HepG2 (cell line): ENCODE results near the gene DOLK. TPM values are rescaled to one million over a fixed set of nuclear protein-coding genes. Genes with fewer than 3 reads are reported as not detected.

Experiments used
- ATM ChIP-seq: fragments of 450-650 bp; IDR thresholded peaks from 2 replicates; pipeline ENCODE4 v1.7.1; 2017; ENCODE audit warnings: mild to moderate bottlenecking, borderline replicate concordance
- DMAP1 ChIP-seq: IDR thresholded peaks from 2 replicates; pipeline ENCODE4 v1.6.1; 2016
- FOXC1 ChIP-seq: sonication (generic); formaldehyde crosslinking; IDR thresholded peaks from 2 replicates; pipeline ENCODE4 v1.8.0; 2022; ENCODE audit warnings: mild to moderate bottlenecking, missing genetic modification reagents, borderline replicate concordance
- HIC2 ChIP-seq: sonication (generic); formaldehyde crosslinking; IDR thresholded peaks from 2 replicates; pipeline ENCODE4 v1.9.0; 2022; ENCODE audit warnings: low read depth, missing genetic modification reagents
- KLF9 ChIP-seq: IDR thresholded peaks from 2 replicates; pipeline ENCODE4 v1.6.1; 2016; ENCODE audit warnings: low read depth
- MED13 ChIP-seq: sonication (generic); formaldehyde crosslinking; IDR thresholded peaks from 2 replicates; pipeline ENCODE4 v1.5.0; 2020; ENCODE audit warnings: missing genetic modification reagents
- MTA1 ChIP-seq: sonication (generic); formaldehyde crosslinking; IDR thresholded peaks from 2 replicates; pipeline ENCODE4 v1.4.0; 2020; ENCODE audit warnings: missing genetic modification reagents, mild to moderate bottlenecking, borderline replicate concordance
- NBN ChIP-seq: fragments of 450-650 bp; conservative IDR thresholded peaks from 2 replicates; pipeline ENCODE4 v1.6.1; 2017
- NFE2 ChIP-seq: sonication (generic); formaldehyde crosslinking; IDR thresholded peaks from 2 replicates; pipeline ENCODE4 v1.4.0; 2020; ENCODE audit warnings: missing genetic modification reagents
- SOX5 ChIP-seq: IDR thresholded peaks from 2 replicates; pipeline ENCODE4 v1.6.1; 2016; ENCODE audit warnings: borderline replicate concordance
- STAG1 ChIP-seq: sonication (generic); formaldehyde crosslinking; IDR thresholded peaks from 2 replicates; pipeline ENCODE4 v1.4.0; 2020; ENCODE audit warnings: missing genetic modification reagents
- TARDBP ChIP-seq: sonication (generic); formaldehyde crosslinking; IDR thresholded peaks from 2 replicates; pipeline ENCODE4 v1.8.0; 2022; ENCODE audit warnings: mild to moderate bottlenecking, missing genetic modification reagents
- TBP ChIP-seq: sonication (generic); formaldehyde crosslinking; IDR thresholded peaks from 2 replicates; pipeline ENCODE4 v1.5.0; 2020; ENCODE audit warnings: missing genetic modification reagents
- TEAD2 ChIP-seq: sonication (generic); formaldehyde crosslinking; IDR thresholded peaks from 2 replicates; pipeline ENCODE4 v1.9.0; 2021; ENCODE audit warnings: missing genetic modification reagents
- XBP1 ChIP-seq: sonication (generic); formaldehyde crosslinking; IDR thresholded peaks from 2 replicates; pipeline ENCODE4 v1.5.0; 2020; ENCODE audit warnings: missing genetic modification reagents
- ZBTB38 ChIP-seq: sonication (generic); formaldehyde crosslinking; IDR thresholded peaks from 2 replicates; pipeline ENCODE4 v1.5.1; 2020; ENCODE audit warnings: mild to moderate bottlenecking, missing genetic modification reagents
- ZBTB44 ChIP-seq: sonication (generic); formaldehyde crosslinking; IDR thresholded peaks from 2 replicates; pipeline ENCODE4 v1.4.0; 2020; ENCODE audit warnings: missing genetic modification reagents
- ZFP36L2 ChIP-seq: sonication (generic); formaldehyde crosslinking; IDR thresholded peaks from 2 replicates; pipeline ENCODE4 v1.4.0; 2020; ENCODE audit warnings: missing genetic modification reagents
- ZNF276 ChIP-seq: sonication (generic); formaldehyde crosslinking; IDR thresholded peaks from 2 replicates; pipeline ENCODE4 v1.4.0; 2020; ENCODE audit warnings: mild to moderate bottlenecking, low read depth, missing genetic modification reagents
- ZNF333 ChIP-seq: sonication (generic); formaldehyde crosslinking; IDR thresholded peaks from 2 replicates; pipeline ENCODE4 v1.4.0; 2020; ENCODE audit warnings: mild to moderate bottlenecking, missing genetic modification reagents, borderline replicate concordance
- ZNF891 ChIP-seq: sonication (generic); formaldehyde crosslinking; IDR thresholded peaks from 2 replicates; pipeline ENCODE4 v1.5.0; 2020; ENCODE audit warnings: mild to moderate bottlenecking, missing genetic modification reagents
- polyA plus RNA-seq, 8 experiments: library from polyadenylated mRNA; depleted of rRNA in 3 of 8; stranded (reverse) in 7 of 8; unstranded in 1 of 8; fragments of >200 nt; fragmentation: Illumina TruSeq in 4 of 8; extraction: Trizol in 4 of 8; gene quantifications; 2 replicates each; pipeline versions ENCODE4 v1.2.1 to v1.2.3, GENCODE V29; 2011 to 2016; ENCODE audit warnings: low read depth in 4 of 8, missing spikeins in 1 of 8, mixed read lengths in 1 of 8; ENCODE audit not compliant: insufficient read depth in 1 of 8
- total RNA-seq, 5 experiments: library from RNA; depleted of rRNA; stranded (reverse); fragments of >200 nt; fragmentation: Illumina TruSeq; extraction: Trizol; gene quantifications; 2 replicates each; pipeline ENCODE4 v1.2.3, GENCODE V29; 2016; ENCODE audit warnings: low read depth in 1 of 5
- TF ChIP-seq, protein P1 (sequence below): sonication (generic); formaldehyde crosslinking; IDR thresholded peaks from 2 replicates; pipeline ENCODE4 v1.4.0; 2020; ENCODE audit warnings: missing genetic modification reagents
- TF ChIP-seq, protein P2 (sequence below): sonication (generic); formaldehyde crosslinking; conservative IDR thresholded peaks from 2 replicates; pipeline ENCODE4 v1.8.0; 2022; ENCODE audit warnings: missing genetic modification reagents

The DOLK gene
- total and polyA plus RNA-seq, 2 of the 13 experiments (the other 11 are each of a cell fraction or from before 2014, with no cell fraction given), result 15.4 to 18.7 TPM

DNA sequence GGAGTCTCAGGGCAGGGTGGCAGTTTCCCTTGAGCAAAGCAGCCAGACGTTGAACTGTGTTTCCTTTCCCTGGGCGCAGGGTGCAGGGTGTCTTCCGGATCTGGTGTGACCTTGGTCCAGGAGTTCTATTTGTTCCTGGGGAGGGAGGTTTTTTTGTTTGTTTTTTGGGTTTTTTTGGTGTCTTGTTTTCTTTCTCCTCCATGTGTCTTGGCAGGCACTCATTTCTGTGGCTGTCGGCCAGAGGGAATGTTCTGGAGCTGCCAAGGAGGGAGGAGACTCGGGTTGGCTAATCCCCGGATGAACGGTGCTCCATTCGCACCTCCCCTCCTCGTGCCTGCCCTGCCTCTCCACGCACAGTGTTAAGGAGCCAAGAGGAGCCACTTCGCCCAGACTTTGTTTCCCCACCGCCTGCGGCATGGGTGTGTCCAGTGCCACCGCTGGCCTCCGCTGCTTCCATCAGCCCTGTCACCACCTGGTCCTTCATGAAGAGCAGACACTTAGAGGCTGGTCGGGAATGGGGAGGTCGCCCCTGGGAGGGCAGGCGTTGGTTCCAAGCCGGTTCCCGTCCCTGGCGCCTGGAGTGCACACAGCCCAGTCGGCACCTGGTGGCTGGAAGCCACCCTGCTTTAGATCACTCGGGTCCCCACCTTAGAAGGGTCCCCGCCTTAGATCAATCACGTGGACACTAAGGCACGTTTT, 30.1 kb downstream of the DOLK start (continued):
- TF ChIP-seq KLF9, result no peak; the same call in 1 of the 2 replicates
- no peak for TF ChIP-seq ZNF333 (CRISPR knock-in tag)
- TF ChIP-seq MED13, result 0 out of 2 replicates have a peak, but pooled peaks have one; percentile 26
- no peak for TF ChIP-seq XBP1 (CRISPR knock-in tag)
- TF ChIP-seq SOX5 (CRISPR knock-in tag), result peak; percentile 72; the same call in 1 of the 2 replicates
- peak; percentile 36; the same call in 1 of the 2 replicates for TF ChIP-seq DMAP1 (CRISPR knock-in tag)
- no peak for TF ChIP-seq ZNF276
- no peak; the same call in 1 of the 2 replicates for TF ChIP-seq FOXC1 (CRISPR knock-in tag)
- TF ChIP-seq, protein P1, sequence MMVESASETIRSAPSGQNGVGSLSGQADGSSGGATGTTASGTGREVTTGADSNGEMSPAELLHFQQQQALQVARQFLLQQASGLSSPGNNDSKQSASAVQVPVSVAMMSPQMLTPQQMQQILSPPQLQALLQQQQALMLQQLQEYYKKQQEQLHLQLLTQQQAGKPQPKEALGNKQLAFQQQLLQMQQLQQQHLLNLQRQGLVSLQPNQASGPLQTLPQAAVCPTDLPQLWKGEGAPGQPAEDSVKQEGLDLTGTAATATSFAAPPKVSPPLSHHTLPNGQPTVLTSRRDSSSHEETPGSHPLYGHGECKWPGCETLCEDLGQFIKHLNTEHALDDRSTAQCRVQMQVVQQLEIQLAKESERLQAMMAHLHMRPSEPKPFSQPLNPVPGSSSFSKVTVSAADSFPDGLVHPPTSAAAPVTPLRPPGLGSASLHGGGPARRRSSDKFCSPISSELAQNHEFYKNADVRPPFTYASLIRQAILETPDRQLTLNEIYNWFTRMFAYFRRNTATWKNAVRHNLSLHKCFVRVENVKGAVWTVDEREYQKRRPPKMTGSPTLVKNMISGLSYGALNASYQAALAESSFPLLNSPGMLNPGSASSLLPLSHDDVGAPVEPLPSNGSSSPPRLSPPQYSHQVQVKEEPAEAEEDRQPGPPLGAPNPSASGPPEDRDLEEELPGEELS (CRISPR knock-in tag), result peak; percentile 87
- TF ChIP-seq, protein P2, sequence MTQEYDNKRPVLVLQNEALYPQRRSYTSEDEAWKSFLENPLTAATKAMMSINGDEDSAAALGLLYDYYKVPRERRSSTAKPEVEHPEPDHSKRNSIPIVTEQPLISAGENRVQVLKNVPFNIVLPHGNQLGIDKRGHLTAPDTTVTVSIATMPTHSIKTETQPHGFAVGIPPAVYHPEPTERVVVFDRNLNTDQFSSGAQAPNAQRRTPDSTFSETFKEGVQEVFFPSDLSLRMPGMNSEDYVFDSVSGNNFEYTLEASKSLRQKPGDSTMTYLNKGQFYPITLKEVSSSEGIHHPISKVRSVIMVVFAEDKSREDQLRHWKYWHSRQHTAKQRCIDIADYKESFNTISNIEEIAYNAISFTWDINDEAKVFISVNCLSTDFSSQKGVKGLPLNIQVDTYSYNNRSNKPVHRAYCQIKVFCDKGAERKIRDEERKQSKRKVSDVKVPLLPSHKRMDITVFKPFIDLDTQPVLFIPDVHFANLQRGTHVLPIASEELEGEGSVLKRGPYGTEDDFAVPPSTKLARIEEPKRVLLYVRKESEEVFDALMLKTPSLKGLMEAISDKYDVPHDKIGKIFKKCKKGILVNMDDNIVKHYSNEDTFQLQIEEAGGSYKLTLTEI, result no peak
- TF ChIP-seq HIC2, result peak; percentile 65; the same call in 1 of the 2 replicates
- no peak for TF ChIP-seq ATM
- no peak for TF ChIP-seq ZFP36L2
- no peak for TF ChIP-seq NFE2 (CRISPR knock-in tag)
- TF ChIP-seq MTA1 (CRISPR knock-in tag), result peak; percentile 90; the same call in 1 of the 2 replicates
- TF ChIP-seq NBN, result no peak
- peak; percentile 94 for TF ChIP-seq ZBTB38 (CRISPR knock-in tag)
- no peak for TF ChIP-seq TEAD2 (CRISPR knock-in tag)
- no peak; the same call in 1 of the 2 replicates for TF ChIP-seq TARDBP (CRISPR knock-in tag)
- peak; percentile 76; the same call in 1 of the 2 replicates for TF ChIP-seq ZNF891
- TF ChIP-seq STAG1 (CRISPR knock-in tag), result no peak
- no peak for TF ChIP-seq ZBTB44
- no peak for TF ChIP-seq TBP
